GM19240 (cell line): ENCODE data around the gene AJUBA.
A peak's percentile ranks its signal among the peaks of the same experiment; 100 is the strongest.
"Not testable (repeated sequence)": the region's sequence is repeated elsewhere in the genome, so short reads cannot be mapped to it uniquely, and the experiment has no call there.

ENCODE experiments used
- DNase-seq: peaks from one replicate; pipeline ENCODE4 v3.0.0; 2011; ENCODE audit warnings: low spot score; ENCODE audit not compliant: insufficient read length

The AJUBA gene

GRCh38 chr14:23006544-23007419, 24.4 kb upstream of the AJUBA start:
- DNase-seq, result peak; percentile 91

- DNase-seq, result no peak
These were observed 23.8 kb upstream of the AJUBA start for GRCh38 chr14:23006188-23006534.

- no peak for DNase-seq
These were observed 23.3 kb upstream of the AJUBA start for GRCh38 chr14:23005451-23006187.

- DNase-seq, result not testable (repeated sequence)
These were observed 21.9 kb upstream of the AJUBA start for GRCh38 chr14:23004274-23004673.

- DNase-seq, result no peak
These were observed 20.2 kb upstream of the AJUBA start for GRCh38 chr14:23002592-23002991.

GRCh38 chr14:23000860-23001259, 18.5 kb upstream of the AJUBA start:
- DNase-seq, result no peak

GRCh38 chr14:22998329-22999012, 16.1 kb upstream of the AJUBA start:
- DNase-seq, result no peak

- DNase-seq, result no peak
These were observed 15.4 kb upstream of the AJUBA start for GRCh38 chr14:22997676-22998323.

- no peak for DNase-seq
These were observed 14.7 kb upstream of the AJUBA start for GRCh38 chr14:22996768-22997654.

GRCh38 chr14:22995889-22996625, 13.7 kb upstream of the AJUBA start:
- DNase-seq, result no peak

GRCh38 chr14:22994762-22995275, 12.5 kb upstream of the AJUBA start:
- DNase-seq, result no peak

- DNase-seq, result no peak
These were observed 11.2 kb upstream of the AJUBA start for GRCh38 chr14:22993517-22993916.

- DNase-seq, result no peak
These were observed 9.5 kb upstream of the AJUBA start for GRCh38 chr14:22991852-22992251.

- no peak for DNase-seq
These were observed 4.9 kb upstream of the AJUBA start for GRCh38 chr14:22987291-22987690.

GRCh38 chr14:22986508-22987054, 4.2 kb upstream of the AJUBA start:
- DNase-seq, result peak; percentile 82

- DNase-seq, result no peak
These were observed 3.6 kb upstream of the AJUBA start for GRCh38 chr14:22985894-22986507.

- no peak for DNase-seq
These were observed 2.8 kb upstream of the AJUBA start for GRCh38 chr14:22984959-22985658.

GRCh38 chr14:22981876-22982476, 375 bp downstream of the AJUBA start:
- DNase-seq, result no peak
